Mesenteric fat pad (tissue), 1 donor: Measurements from ENCODE around the gene NMRAL1. TPM values are rescaled to one million over a fixed set of nuclear protein-coding genes. Genes with fewer than 3 reads are reported as not detected.

Experiments used
- DNase-seq: peaks from one replicate; pipeline ENCODE4 v3.0.0-alpha.2; 2020; ENCODE audit warnings: low spot score
- total RNA-seq: library from RNA; stranded (reverse); fragmentation: NEBNext Ultra II Directional; extraction: Animal tissue kit (Norgen Biotek cat#: 25700); gene quantifications from one replicate; pipeline ENCODE4 v1.2.1, GENCODE V29; 2021
- donor health status: DM: yes; HTN: yes; CAD: no.

The NMRAL1 gene
- total RNA-seq, 1 donor from 2014 or later, result 23.4 TPM

- no peak for DNase-seq
Observed at GRCh38 chr16:4426722-4427372, 47.6 kb downstream of the NMRAL1 start.

- DNase-seq, result no peak
Observed at GRCh38 chr16:4426021-4426684, 48.3 kb downstream of the NMRAL1 start.

GRCh38 chr16:4425378-4426020 is 48.9 kb downstream of the NMRAL1 start, which contains the start of gene DNAJA3:
Gene DNAJA3, plus strand, starts transcription at chr16:4425868. Its CDS starts 14 bp downstream, at chr16:4425882.
- DNase-seq, result peak; percentile 98

GRCh38 chr16:4420505-4421105 is 53.8 kb downstream of the NMRAL1 start:
- no peak for DNase-seq

- DNase-seq, result no peak
Observed at GRCh38 chr16:4419402-4419959, 54.9 kb downstream of the NMRAL1 start.

- peak; percentile 99 for DNase-seq
Observed at GRCh38 chr16:4416200-4417032, 58.0 kb downstream of the NMRAL1 start, which contains the start of gene CORO7. Gene CORO7, minus strand, starts transcription at chr16:4416596. Its CDS starts 78 bp downstream, at chr16:4416518.

- no peak for DNase-seq
Observed at GRCh38 chr16:4415538-4416199, 58.8 kb downstream of the NMRAL1 start.

- no peak for DNase-seq
Observed at GRCh38 chr16:4414187-4414917, 60.1 kb downstream of the NMRAL1 start.

GRCh38 chr16:4412854-4413253 is 61.6 kb downstream of the NMRAL1 start:
- no peak for DNase-seq

- no peak for DNase-seq
Observed at GRCh38 chr16:4412159-4412558, 62.3 kb downstream of the NMRAL1 start.

Other genes with a start within 250 kb of the NMRAL1 start
- gene SRL, start 232.5 kb downstream of the NMRAL1 start, total RNA-seq, result 0.45 TPM
- 8.2 TPM for gene TFAP4, start 201.6 kb downstream of the NMRAL1 start, total RNA-seq
- gene GLIS2, start 158.6 kb downstream of the NMRAL1 start, total RNA-seq, result 14.2 TPM
- gene PAM16, start 123.3 kb downstream of the NMRAL1 start, total RNA-seq, result 38.2 TPM
- gene VASN, start 102.8 kb downstream of the NMRAL1 start, total RNA-seq, result 26.6 TPM
- 45.0 TPM for gene CORO7, start 58.0 kb downstream of the NMRAL1 start, total RNA-seq
- gene DNAJA3, start 48.8 kb downstream of the NMRAL1 start, total RNA-seq, result 36.0 TPM
- 84.1 TPM for gene HMOX2, start 1.8 kb upstream of the NMRAL1 start, total RNA-seq
- 24.8 TPM for gene CDIP1, start 64.1 kb upstream of the NMRAL1 start, total RNA-seq
- 0.10 TPM for gene C16orf96, start 81.7 kb upstream of the NMRAL1 start, total RNA-seq
- 20.9 TPM for gene UBALD1, start 140.3 kb upstream of the NMRAL1 start, total RNA-seq
- 74.1 TPM for gene MGRN1, start 150.2 kb upstream of the NMRAL1 start, total RNA-seq
- 19.4 TPM for gene NUDT16L1, start 218.9 kb upstream of the NMRAL1 start, total RNA-seq